Esophagus muscularis mucosa (tissue), 3 donors: Measurements from ENCODE around the gene BSCL2.
"Not testable (repeated sequence)": the region's sequence is repeated elsewhere in the genome, so short reads cannot be mapped to it uniquely, and the experiment has no call there.

ENCODE experiments used
- CTCF ChIP-seq, 3 experiments: fragments of 200-600 bp in 2 of 3; fragments of 450-650 bp in 1 of 3; sonication (generic) in 2 of 3; IDR thresholded peaks; one replicate each; pipeline ENCODE4 v1.5.1; 2017 to 2019; ENCODE audit warnings: antibody characterized with exemption in 3 of 3, mild to moderate bottlenecking in 2 of 3, moderate library complexity in 1 of 3
- POLR2A ChIP-seq: fragments of 450-650 bp; IDR thresholded peaks from one replicate; pipeline ENCODE4 v1.6.1; 2017; ENCODE audit warnings: antibody characterized with exemption, moderate library complexity, mild to moderate bottlenecking, low read depth

DNA sequence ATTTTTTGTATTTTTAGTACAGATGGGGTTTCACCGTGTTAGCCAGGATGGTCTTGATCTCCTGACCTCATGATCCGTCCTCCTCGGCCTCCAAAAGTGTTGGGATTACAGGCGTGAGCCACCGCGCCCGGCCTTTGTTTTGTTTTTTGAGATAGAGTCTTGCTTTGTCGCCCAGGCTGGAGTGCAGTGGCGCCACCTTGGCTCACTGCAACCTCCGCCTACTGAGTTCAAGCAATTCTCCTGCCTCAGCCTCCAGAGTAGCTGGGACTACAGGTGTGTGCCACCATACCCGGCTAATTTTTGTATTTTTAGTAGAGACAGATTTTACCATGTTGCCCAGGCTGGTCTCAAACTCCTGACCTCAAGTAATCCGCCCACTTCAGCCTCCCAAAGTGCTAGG lies 56.9 kb downstream of the BSCL2 start:
- not testable (repeated sequence) for TF ChIP-seq CTCF (IDR thresholded peaks at IDR 0.05); POLR2A
